Mucosa of descending colon (tissue), 3 donors: Measurements from ENCODE around the gene SLC15A1. TPM values are rescaled to one million over a fixed set of nuclear protein-coding genes. Genes with fewer than 3 reads are reported as not detected.

Source experiments
- ATAC-seq: fragments of 200-7000 bp; cut with Tn5 transposase; one replicate; pipeline ENCODE4 v1.9.1; 2020; ENCODE audit warnings: mild to moderate bottlenecking, moderate library complexity
- DNase-seq, 3 donors: peaks; one replicate each; pipeline ENCODE4 v3.0.0-alpha.2; 2020
- H3K36me3 ChIP-seq: fragments of 200-600 bp; one replicate; pipeline ENCODE4 v1.8.0; 2021; ENCODE audit warnings: low read depth, mild to moderate bottlenecking
- H3K4me1 ChIP-seq: fragments of 200-600 bp; one replicate; pipeline ENCODE4 v1.8.0; 2021; ENCODE audit warnings: low read depth, mild to moderate bottlenecking
- H3K4me3 ChIP-seq: fragments of 200-600 bp; one replicate; pipeline ENCODE4 v1.8.0; 2021; ENCODE audit warnings: mild to moderate bottlenecking
- H3K9me3 ChIP-seq: fragments of 200-600 bp; one replicate; pipeline ENCODE4 v1.8.0; 2021; ENCODE audit warnings: mild to moderate bottlenecking
- intact Hi-C, 2 donors: fragments of 100-400 bp; cut with DNase I in 1 of 2; cut with micrococcal nuclease in 1 of 2; formaldehyde crosslinking; loops; one replicate each; pipeline versions ENCODE4 v1.11.0 to v1.11.1; 2022; cut with DNase I, micrococcal nuclease
- total RNA-seq, 3 donors: library from RNA; stranded (reverse); fragmentation: NEBNext Ultra II Directional in 2 of 3; extraction: Animal tissue kit (Norgen Biotek cat#: 25700) in 2 of 3; gene quantifications; one replicate each; pipeline versions ENCODE4 v1.2.1 to v1.2.4, GENCODE V29; 2021 to 2023
- TF ChIP-seq, protein P1 (sequence below): fragments of 200-600 bp; IDR thresholded peaks from one replicate; pipeline ENCODE4 v1.8.0; 2022; ENCODE audit warnings: antibody characterized with exemption, mild to moderate bottlenecking
- donor health status: DM: no; HTN: no; CAD: no; lungs with moderate emphysema.
- donor health status: DM: no; HTN: no; CAD: no.
- donor health status: DM: no; HTN: yes; CAD: no.

SLC15A1 gene
- total RNA-seq, 3 donors from 2014 or later = 27.2 to 45.1 (median 37.9) TPM

GRCh38 chr13:98676239-98676638 lies 76.2 kb downstream of the SLC15A1 start:
- intact Hi-C loops = no loop called here
- Histone ChIP-seq H3K36me3 (no peaks in the 10 kb centered on the region), H3K9me3 (no peaks in the 10 kb centered on the region), H3K4me1 (peaks cover 11% of the 10 kb centered on the region), H3K4me3 (no peak overlapping the region)
- TF ChIP-seq, protein P1, sequence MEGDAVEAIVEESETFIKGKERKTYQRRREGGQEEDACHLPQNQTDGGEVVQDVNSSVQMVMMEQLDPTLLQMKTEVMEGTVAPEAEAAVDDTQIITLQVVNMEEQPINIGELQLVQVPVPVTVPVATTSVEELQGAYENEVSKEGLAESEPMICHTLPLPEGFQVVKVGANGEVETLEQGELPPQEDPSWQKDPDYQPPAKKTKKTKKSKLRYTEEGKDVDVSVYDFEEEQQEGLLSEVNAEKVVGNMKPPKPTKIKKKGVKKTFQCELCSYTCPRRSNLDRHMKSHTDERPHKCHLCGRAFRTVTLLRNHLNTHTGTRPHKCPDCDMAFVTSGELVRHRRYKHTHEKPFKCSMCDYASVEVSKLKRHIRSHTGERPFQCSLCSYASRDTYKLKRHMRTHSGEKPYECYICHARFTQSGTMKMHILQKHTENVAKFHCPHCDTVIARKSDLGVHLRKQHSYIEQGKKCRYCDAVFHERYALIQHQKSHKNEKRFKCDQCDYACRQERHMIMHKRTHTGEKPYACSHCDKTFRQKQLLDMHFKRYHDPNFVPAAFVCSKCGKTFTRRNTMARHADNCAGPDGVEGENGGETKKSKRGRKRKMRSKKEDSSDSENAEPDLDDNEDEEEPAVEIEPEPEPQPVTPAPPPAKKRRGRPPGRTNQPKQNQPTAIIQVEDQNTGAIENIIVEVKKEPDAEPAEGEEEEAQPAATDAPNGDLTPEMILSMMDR = no peak
- no peak for DNase-seq
- ATAC-seq = no peak

DNA sequence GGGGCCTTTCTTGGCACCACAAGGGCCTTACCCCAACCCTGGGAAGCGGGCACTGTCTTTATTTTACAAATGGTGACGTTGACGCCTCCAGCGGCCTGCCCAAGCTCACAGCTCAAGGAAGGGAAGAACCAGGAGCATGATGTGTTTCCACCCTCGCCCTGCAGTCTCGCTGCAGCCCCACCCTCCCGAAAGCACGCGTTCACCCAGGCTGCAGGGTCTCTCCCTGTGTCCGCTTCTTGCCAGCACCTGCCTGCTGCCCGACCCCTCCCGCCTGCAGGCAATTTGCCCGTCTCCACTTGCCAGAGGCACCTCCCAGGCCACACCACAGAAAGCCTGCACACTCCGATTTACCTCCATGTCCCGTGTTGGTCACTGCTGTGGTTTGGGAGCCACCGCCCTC lies 76.6 kb downstream of the SLC15A1 start:
- ATAC-seq = no peak
- intact Hi-C loops = no loop called here
- DNase-seq = no peak
- Histone ChIP-seq H3K36me3 (no peaks in the 10 kb centered on the region), H3K4me1 (peaks cover 11% of the 10 kb centered on the region), H3K4me3 (no peak overlapping the region), H3K9me3 (no peaks in the 10 kb centered on the region)
- TF ChIP-seq, protein P1 = no peak

DNA sequence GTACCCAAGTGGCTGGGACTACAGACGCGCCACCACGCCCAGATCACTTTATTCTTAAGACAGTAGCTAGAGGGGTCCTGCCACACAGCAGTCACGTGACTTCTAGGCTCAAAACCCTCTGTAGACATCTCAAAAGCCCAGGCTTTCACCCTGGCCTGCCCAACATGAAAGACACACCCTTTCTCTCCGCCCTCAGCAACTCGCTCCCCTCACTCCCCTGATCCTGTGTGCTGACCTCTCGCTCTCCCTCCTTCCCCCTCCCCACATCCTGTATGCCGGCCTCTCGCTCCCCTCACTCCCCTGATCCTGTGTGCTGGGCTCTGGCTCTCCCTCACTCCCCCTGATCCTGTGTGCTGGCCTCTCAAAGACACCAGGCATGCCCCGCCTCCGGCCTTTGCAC lies 77.4 kb downstream of the SLC15A1 start:
- intact Hi-C loops = no loop called here

DNA sequence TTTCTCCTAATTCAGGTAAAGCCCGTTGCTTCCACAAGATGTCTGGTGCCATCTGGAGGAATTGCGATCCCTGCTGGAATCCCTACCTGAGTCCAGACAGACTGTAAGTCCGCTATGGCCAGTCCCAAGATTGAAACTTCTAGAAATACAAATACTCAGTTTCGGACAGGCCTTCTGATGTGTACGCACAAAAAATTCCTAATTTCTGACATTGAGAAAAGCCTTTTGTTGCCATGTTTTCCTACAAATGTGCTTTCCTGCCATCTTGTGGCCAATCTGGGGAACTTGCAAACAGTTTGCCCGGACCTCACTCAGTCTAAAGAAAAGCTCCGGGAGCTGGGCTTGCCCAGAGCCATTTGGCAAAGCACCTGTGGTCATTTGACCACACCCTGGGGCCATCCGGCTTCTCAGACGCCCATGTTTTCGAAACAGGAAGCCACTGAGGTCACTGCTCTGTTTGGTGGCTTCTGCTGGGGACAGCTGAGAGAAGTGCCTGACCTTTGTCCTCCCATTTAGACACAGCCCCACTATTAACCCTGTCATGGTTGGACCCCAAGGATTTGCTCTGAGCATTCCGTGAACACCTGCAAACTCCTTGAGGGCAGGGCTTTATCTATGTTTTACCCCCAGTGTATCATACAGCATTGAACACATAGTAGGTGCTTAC lies 79.4 kb downstream of the SLC15A1 start:
- Histone ChIP-seq H3K36me3 (no peaks in the 10 kb centered on the region), H3K4me1 (peaks cover 11% of the 10 kb centered on the region), H3K9me3 (no peaks in the 10 kb centered on the region), H3K4me3 (no peak overlapping the region)
- ATAC-seq (peak; percentile 94), DNase-seq (peak; percentile 77 to 81 (median 78))
- intact Hi-C loops = no loop called here
- TF ChIP-seq, protein P1 = peak; percentile 72

More for the DNA sequence above, 77.4 kb downstream of the SLC15A1 start:
- no peak for ATAC-seq
- TF ChIP-seq, protein P1 = no peak
- Histone ChIP-seq H3K9me3 (no peaks in the 10 kb centered on the region), H3K4me3 (no peak overlapping the region), H3K36me3 (no peaks in the 10 kb centered on the region), H3K4me1 (peaks cover 11% of the 10 kb centered on the region)
- no peak for DNase-seq

GRCh38 chr13:98668155-98668554 lies 84.3 kb downstream of the SLC15A1 start:
- peaks cover 10% of the 10 kb centered on the region for H3K4me1 ChIP-seq
- no peak for ATAC-seq
- no peak overlapping the region for H3K4me3 ChIP-seq
- H3K9me3 ChIP-seq = no peaks in the 10 kb centered on the region
- no peak for DNase-seq
- H3K36me3 ChIP-seq = no peaks in the 10 kb centered on the region
- TF ChIP-seq, protein P1 = no peak
- intact Hi-C loops = no loop called here

DNA sequence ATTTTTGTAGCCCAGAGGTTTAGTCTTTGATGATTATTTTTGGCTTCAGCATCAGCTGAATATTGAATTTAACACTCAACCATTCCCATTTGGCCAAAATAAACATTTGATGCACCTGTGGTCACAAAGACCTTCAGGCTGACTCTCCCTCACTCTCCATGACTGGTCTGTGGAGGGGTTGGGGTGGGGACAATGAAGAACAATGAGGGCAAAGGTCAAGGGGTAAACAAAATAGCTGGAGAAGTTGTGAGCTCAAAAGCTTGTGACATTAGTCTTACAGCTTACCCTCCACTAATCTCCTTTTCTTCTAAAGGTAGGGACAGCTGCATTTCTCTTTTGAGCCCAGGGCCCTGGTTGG lies 86.9 kb downstream of the SLC15A1 start:
- H3K36me3 ChIP-seq = no peaks in the 10 kb centered on the region
- no peak overlapping the region for H3K4me3 ChIP-seq
- no peaks in the 10 kb centered on the region for H3K4me1 ChIP-seq
- TF ChIP-seq, protein P1 = no peak
- intact Hi-C loops = no loop called here
- no peaks in the 10 kb centered on the region for H3K9me3 ChIP-seq
- ATAC-seq = no peak
- no peak for DNase-seq
